ENCODE results near the gene MOV10L1. TPM values are rescaled to one million over a fixed set of nuclear protein-coding genes. Genes with fewer than 3 reads are reported as not detected.

The MOV10L1 gene
- total and polyA plus RNA-seq, 4 donors, result 0.27 to 11.9 (median 0.43) TPM

DNA sequence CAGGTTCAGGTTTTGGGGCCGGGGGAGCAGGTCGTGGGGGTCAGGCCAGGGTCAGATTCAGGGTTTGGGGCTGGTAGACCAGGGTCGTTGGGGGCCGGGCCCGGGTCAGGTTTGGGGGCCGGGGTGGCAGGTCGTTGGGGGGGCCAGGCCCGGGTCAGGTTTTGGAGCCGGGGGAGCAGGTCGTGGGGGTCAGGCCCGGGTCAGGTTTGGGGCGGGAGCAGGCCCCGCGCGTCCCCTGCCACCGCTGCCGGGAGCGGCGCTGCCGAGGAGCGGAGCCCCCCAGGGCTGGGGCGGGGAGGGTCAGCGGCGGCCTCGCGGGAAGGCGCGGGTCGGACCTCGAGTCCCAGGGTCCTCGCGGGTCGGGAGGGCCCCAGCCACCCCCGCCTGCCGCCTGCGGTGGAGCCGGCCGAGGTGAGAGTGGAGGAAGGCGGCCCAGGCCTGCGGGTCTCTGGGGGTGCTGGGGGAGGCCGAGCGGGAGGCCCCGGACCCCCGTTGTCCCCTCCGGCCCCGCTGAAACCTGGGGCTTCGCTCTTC lies 96.4 kb downstream of the MOV10L1 start:
- H3K4me1 ChIP-seq (ENCODE audit: control insufficient read depth in 5 of 5, insufficient read depth in 5 of 5, low read length in 5 of 5), result peaks cover 5 to 42% (median 27%) of the 10 kb centered on the region in 5 donors
- ATAC-seq (ENCODE audit: insufficient read depth, low FRiP score), result no peak
- H3K36me3 ChIP-seq (ENCODE audit: control insufficient read depth in 4 of 4, insufficient read depth in 4 of 4, low read length in 4 of 4), result no peaks in the 10 kb centered on the region
- no peak overlapping the region for H3K9ac ChIP-seq (ENCODE audit: insufficient read depth in 1 of 2, low read length in 2 of 2)
- 1 to 2% methylated on average over 25 to 47 of the region's 47 CpGs for whole genome bisulfite sequencing, 2 donors
- no peaks in the 10 kb centered on the region for H3K27me3 ChIP-seq (ENCODE audit: control insufficient read depth in 3 of 3, insufficient read depth in 3 of 3, low read length in 2 of 3)
- TF ChIP-seq, protein P1, sequence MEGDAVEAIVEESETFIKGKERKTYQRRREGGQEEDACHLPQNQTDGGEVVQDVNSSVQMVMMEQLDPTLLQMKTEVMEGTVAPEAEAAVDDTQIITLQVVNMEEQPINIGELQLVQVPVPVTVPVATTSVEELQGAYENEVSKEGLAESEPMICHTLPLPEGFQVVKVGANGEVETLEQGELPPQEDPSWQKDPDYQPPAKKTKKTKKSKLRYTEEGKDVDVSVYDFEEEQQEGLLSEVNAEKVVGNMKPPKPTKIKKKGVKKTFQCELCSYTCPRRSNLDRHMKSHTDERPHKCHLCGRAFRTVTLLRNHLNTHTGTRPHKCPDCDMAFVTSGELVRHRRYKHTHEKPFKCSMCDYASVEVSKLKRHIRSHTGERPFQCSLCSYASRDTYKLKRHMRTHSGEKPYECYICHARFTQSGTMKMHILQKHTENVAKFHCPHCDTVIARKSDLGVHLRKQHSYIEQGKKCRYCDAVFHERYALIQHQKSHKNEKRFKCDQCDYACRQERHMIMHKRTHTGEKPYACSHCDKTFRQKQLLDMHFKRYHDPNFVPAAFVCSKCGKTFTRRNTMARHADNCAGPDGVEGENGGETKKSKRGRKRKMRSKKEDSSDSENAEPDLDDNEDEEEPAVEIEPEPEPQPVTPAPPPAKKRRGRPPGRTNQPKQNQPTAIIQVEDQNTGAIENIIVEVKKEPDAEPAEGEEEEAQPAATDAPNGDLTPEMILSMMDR (IDR thresholded peaks at IDR 0.05; ENCODE audit: control extremely low read depth, extremely low read depth), result no peak
- peaks cover 0 to 2% (median 0%) of the 10 kb centered on the region in 4 donors for H3K9me3 ChIP-seq (ENCODE audit: control insufficient read depth in 4 of 4, insufficient read depth in 3 of 4, low read length in 3 of 4)
- H3K27ac ChIP-seq (ENCODE audit: low read depth in 1 of 2, low read length in 1 of 2), result peak overlapping the region; percentile 41 to 43
- no peak for DNase-seq
- peak overlapping the region; percentile 62 for H3K4me3 ChIP-seq

DNA sequence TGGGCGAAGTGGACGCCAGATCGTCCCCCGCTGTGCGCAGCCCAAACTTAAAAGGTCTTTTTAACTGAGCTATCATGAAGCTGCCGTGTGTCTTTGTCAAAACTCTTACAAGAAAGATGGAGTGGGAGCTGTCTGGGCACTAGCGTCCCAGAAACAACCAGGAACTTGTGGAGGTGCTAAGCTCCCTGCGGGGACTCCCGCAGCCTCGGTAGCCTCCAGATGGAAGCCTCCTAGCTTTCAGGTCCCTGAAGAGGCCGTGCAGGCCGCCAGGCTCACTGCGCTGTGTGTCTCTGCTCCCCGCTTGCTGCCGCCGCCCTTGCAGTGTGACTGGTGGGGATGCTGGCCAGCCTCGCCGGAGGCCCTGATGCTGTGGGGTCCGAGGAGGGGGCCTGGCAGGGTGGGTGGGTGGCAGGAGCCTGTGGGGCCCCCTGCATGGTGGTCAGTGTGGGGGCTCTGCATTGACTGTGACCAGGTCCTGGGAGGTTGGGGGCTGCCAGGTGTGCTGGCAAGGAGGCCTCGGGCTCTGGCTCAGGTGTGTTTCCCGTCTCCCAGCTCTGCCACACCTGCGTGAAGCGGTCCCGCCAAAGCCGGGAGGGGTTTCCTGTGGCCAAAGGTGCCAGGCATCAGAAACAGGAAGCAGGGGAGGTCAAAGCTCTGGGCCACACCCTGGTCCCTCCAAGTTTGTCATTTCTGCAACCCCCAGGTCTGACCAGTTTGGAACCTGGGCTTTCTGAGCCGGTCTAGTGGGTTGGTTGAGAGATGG lies 97.1 kb downstream of the MOV10L1 start:
- Histone ChIP-seq H3K4me1 (ENCODE audit: control insufficient read depth in 5 of 5, insufficient read depth in 5 of 5, low read length in 5 of 5) (peaks cover 5 to 43% (median 27%) of the 10 kb centered on the region in 5 donors), H3K9me3 (ENCODE audit: control insufficient read depth in 4 of 4, insufficient read depth in 3 of 4, low read length in 3 of 4) (peaks cover 0 to 2% (median 0%) of the 10 kb centered on the region in 4 donors), H3K27me3 (ENCODE audit: control insufficient read depth in 3 of 3, insufficient read depth in 3 of 3, low read length in 2 of 3) (no peaks in the 10 kb centered on the region), H3K27ac (ENCODE audit: low read depth in 1 of 2, low read length in 1 of 2) (peak overlapping the region; percentile 41 to 43), H3K36me3 (ENCODE audit: control insufficient read depth in 4 of 4, insufficient read depth in 4 of 4, low read length in 4 of 4) (no peaks in the 10 kb centered on the region), H3K9ac (ENCODE audit: insufficient read depth in 1 of 2, low read length in 2 of 2) (peak overlapping the region in 1 of 2 donors; percentile 23), H3K4me3 (peak overlapping the region; percentile 62)
- DNase-seq (no peak), ATAC-seq (ENCODE audit: insufficient read depth, low FRiP score) (no peak)
- WGBS, 2 donors, result 44 to 51% methylated on average over 26 of the region's 26 CpGs
- TF ChIP-seq, protein P1 (IDR thresholded peaks at IDR 0.05; ENCODE audit: control extremely low read depth, extremely low read depth), result no peak

GRCh38 chr22:50188356-50188755 lies 98.5 kb downstream of the MOV10L1 start:
- Histone ChIP-seq H3K4me3 (no peak overlapping the region), H3K9me3 (ENCODE audit: control insufficient read depth in 4 of 4, insufficient read depth in 3 of 4, low read length in 3 of 4) (no peaks in the 10 kb centered on the region), H3K27me3 (ENCODE audit: control insufficient read depth in 3 of 3, insufficient read depth in 3 of 3, low read length in 2 of 3) (no peaks in the 10 kb centered on the region), H3K9ac (ENCODE audit: insufficient read depth in 1 of 2, low read length in 2 of 2) (no peak overlapping the region), H3K27ac (ENCODE audit: low read depth in 1 of 2, low read length in 1 of 2) (no peak overlapping the region), H3K4me1 (ENCODE audit: control insufficient read depth in 5 of 5, insufficient read depth in 5 of 5, low read length in 5 of 5) (peaks cover 5 to 43% (median 22%) of the 10 kb centered on the region in 5 donors), H3K36me3 (ENCODE audit: control insufficient read depth in 4 of 4, insufficient read depth in 4 of 4, low read length in 4 of 4) (peaks cover 0 to 2% (median under 1%) of the 10 kb centered on the region in 4 donors)
- no peak for DNase-seq
- TF ChIP-seq, protein P1 (IDR thresholded peaks at IDR 0.05; ENCODE audit: control extremely low read depth, extremely low read depth), result no peak
- ATAC-seq (ENCODE audit: insufficient read depth, low FRiP score), result no peak
- 96 to 97% methylated on average over 11 of the region's 11 CpGs for WGBS, 2 donors
